Activated CD8-positive, alpha-beta T cell treated with anti-CD3 and anti-CD28 coated beads for 36 hours (primary cell): ENCODE results near the gene NFATC2. TPM values are rescaled to one million over a fixed set of nuclear protein-coding genes. Genes with fewer than 3 reads are reported as not detected.
"Not testable (repeated sequence)": the region's sequence is repeated elsewhere in the genome, so short reads cannot be mapped to it uniquely, and the experiment has no call there.

Experiments used
- ATAC-seq: fragments of 200-7000 bp; cut with Tn5 transposase; one replicate; pipeline ENCODE4 v1.10.0; 2021; ENCODE audit warnings: mild to moderate bottlenecking, moderate library complexity
- CTCF ChIA-PET: fragments of 350-600 bp; sonication (Branson Sonifier 250); formaldehyde crosslinking; loops from one replicate; lab custom pipeline; 2021; ENCODE audit warnings: antibody characterized with exemption; lab: Charles Lee
- POLR2A ChIA-PET: fragments of 350-600 bp; sonication (Branson Sonifier 250); formaldehyde crosslinking; loops from one replicate; lab custom pipeline; 2021; ENCODE audit warnings: antibody characterized with exemption; lab: Charles Lee
- DNase-seq: peaks from one replicate; pipeline ENCODE4 v3.0.0-alpha.2; 2020
- H3K27ac Mint-ChIP-seq: one replicate; pipeline ENCODE4 v1.8.0; 2021; ENCODE audit warnings: mild to moderate bottlenecking, mixed read lengths
- H3K27me3 Mint-ChIP-seq: one replicate; pipeline ENCODE4 v1.8.0; 2021; ENCODE audit warnings: mixed read lengths
- H3K36me3 Mint-ChIP-seq: one replicate; pipeline ENCODE4 v1.8.0; 2021; ENCODE audit warnings: low read depth, mixed read lengths
- H3K4me1 Mint-ChIP-seq: one replicate; pipeline ENCODE4 v1.8.0; 2021; ENCODE audit warnings: low read depth, mixed read lengths
- H3K4me3 Mint-ChIP-seq: one replicate; pipeline ENCODE4 v1.8.0; 2021; ENCODE audit warnings: mild to moderate bottlenecking, moderate library complexity, mixed read lengths
- H3K9me3 Mint-ChIP-seq: one replicate; pipeline ENCODE4 v1.8.0; 2021; ENCODE audit warnings: mixed read lengths
- CTCF ChIP-seq: fragments of 200-600 bp; IDR thresholded peaks from one replicate; pipeline ENCODE4 v1.8.0; 2022; ENCODE audit warnings: antibody characterized with exemption, mild to moderate bottlenecking
- intact Hi-C: fragments of 100-400 bp; cut with micrococcal nuclease; formaldehyde crosslinking; loops from one replicate; pipeline ENCODE4 v1.10.0; 2022
- total RNA-seq, 2 experiments: library from RNA; stranded (reverse); gene quantifications; one replicate each; pipeline ENCODE4 v1.2.3, GENCODE V29; 2021

NFATC2 gene
- total RNA-seq, 2 experiments from 2014 or later: 38.3 to 40.9 TPM

DNA sequence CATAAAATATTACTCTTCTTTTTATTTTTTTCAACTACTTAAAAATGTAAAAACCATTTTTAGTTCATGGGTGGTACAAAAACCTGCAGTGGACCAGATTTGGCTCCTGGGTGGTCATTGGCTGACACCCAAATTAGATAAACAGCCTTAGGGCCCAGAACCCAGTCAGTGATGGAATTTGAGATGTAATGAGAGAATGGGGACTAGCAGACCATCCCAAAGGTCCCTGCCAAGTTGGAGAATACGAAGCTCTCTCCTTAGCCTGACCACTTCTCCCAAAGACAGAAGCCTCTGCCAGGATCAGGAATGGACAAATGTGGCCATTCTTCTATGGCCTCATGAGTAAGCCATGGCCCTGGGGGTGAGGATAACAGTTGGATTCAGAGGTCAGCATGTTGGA, 194.7 kb downstream of the NFATC2 start:
- H3K9me3 Mint-ChIP-seq: peaks cover 2% of the 10 kb centered on the region
- ATAC-seq (no peak), DNase-seq (no peak)
- no peak overlapping the region for H3K27ac Mint-ChIP-seq
- H3K36me3 Mint-ChIP-seq: no peaks in the 10 kb centered on the region
- H3K4me3 Mint-ChIP-seq: no peak overlapping the region
- POLR2A ChIA-PET: no interaction called here
- intact Hi-C loops: no loop called here
- TF ChIP-seq CTCF: no peak
- CTCF ChIA-PET: interaction anchor here (1.3 kb wide), 1 partner anchor 247 kb away, joined by 4 read pairs; no protein-coding TSS in a partner anchor
- peaks cover 1% of the 10 kb centered on the region for H3K27me3 Mint-ChIP-seq
- no peaks in the 10 kb centered on the region for H3K4me1 Mint-ChIP-seq

- no peaks in the 10 kb centered on the region for H3K27me3 Mint-ChIP-seq
- intact Hi-C loops: no loop called here
- ChIA-PET CTCF (interaction anchor here (1.0 to 2.2 kb wide), 2 partner anchors 40 to 359 kb away, joined by 3 to 5 read pairs; no protein-coding TSS in a partner anchor), POLR2A (no interaction called here)
- H3K36me3 Mint-ChIP-seq: no peaks in the 10 kb centered on the region
- H3K4me1 Mint-ChIP-seq: no peaks in the 10 kb centered on the region
- no peak for DNase-seq
- H3K9me3 Mint-ChIP-seq: peaks cover 2% of the 10 kb centered on the region
- H3K4me3 Mint-ChIP-seq: no peak overlapping the region
- no peak for ATAC-seq
- H3K27ac Mint-ChIP-seq: no peak overlapping the region
- no peak for TF ChIP-seq CTCF
These were observed 195.6 kb downstream of the NFATC2 start for GRCh38 chr20:51346686-51347485.

DNA sequence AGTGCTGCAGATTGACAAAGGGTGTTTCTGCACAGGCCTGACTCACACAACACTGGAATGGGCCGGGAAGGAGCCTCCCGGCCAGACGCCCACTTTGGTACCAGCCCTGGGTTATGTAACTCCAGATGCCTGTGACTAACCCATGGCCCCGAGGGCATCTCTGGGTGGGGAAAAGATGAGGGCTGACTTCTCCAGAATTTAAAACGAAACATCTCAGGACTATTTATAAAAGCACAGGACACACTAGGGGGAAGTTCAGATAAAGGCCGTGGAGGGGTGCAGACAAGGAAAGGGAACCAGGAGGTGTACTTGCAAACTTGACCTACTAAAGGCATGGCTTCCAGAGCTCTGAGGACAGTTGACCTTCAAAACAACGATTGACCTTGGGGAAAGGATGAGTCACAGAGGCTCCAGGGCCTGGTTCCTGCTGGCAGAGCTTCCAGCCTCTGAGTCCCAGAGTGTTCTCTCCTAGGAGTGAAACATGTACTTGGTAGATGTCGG, 196.9 kb downstream of the NFATC2 start:
- DNase-seq (no peak), ATAC-seq (no peak)
- peaks cover 2% of the 10 kb centered on the region for H3K9me3 Mint-ChIP-seq
- H3K4me1 Mint-ChIP-seq: no peaks in the 10 kb centered on the region
- peaks cover 2% of the 10 kb centered on the region for H3K27me3 Mint-ChIP-seq
- H3K36me3 Mint-ChIP-seq: no peaks in the 10 kb centered on the region
- TF ChIP-seq CTCF: no peak
- no peak overlapping the region for H3K27ac Mint-ChIP-seq
- POLR2A ChIA-PET: no interaction called here
- H3K4me3 Mint-ChIP-seq: no peak overlapping the region
- intact Hi-C loops: no loop called here
- CTCF ChIA-PET: interaction anchor here (2.2 kb wide), 1 partner anchor 358 kb away, joined by 5 read pairs; no protein-coding TSS in a partner anchor

DNA sequence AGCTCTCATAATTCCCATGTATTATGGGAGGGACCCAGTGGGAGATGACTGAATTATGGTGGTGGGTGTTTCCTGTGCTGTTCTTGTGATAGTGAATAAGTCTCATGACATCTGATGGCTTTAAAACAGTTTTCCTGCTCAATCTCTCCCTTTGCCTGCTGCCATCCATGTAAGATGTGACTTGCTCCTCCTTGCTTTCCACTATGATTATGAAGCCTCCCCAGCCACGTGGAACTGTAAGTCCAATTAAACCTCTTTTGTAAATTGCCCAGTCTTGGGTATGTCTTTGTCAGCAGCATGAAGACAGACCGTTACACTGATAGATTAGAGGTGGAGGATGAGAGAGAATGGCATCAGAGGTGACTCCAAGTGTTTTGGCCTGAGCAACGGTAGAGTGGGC, 198.7 kb downstream of the NFATC2 start:
- POLR2A ChIA-PET, H3K9me3 Mint-ChIP-seq, intact Hi-C loops, H3K36me3 Mint-ChIP-seq, H3K4me3 Mint-ChIP-seq, H3K4me1 Mint-ChIP-seq, H3K27ac Mint-ChIP-seq, H3K27me3 Mint-ChIP-seq, ATAC-seq, DNase-seq: not testable (repeated sequence)
- CTCF ChIA-PET: interaction anchor here (1.9 kb wide), 1 partner anchor 26 kb away, joined by 4 read pairs; no protein-coding TSS in a partner anchor

DNA sequence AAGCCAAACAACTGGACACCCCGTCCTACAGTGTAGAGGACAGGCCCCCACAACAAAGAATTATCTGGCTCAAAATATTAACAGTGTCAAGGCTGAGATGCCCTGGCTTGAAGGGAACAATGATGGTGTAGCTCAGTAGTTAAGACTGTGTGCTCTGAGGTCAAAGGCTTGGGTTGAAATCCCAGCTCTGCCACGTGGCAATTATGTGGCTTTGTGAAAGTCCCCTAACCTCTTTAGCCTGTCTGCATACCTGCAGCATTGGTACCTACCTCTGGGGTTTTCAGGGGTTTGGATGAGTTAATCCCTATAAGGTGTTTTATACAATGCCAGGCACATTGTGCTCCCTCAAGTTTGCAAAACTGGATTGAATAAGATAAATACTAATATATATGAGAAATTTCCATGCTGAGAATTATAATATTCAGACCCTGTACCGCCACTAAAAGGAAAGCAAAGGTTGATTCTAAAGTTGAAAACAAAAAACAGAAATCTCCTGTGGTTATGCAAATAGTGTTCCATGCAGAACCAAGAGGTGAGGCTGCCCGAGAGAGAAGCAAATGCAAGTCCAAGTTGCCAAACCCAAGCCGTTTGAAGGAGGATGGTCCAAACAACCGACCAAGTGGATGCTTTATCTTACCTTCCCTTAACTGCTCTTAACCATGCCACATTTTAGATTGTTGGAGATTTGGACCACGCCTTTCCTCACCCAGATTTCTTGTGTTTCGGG, 199.8 kb downstream of the NFATC2 start:
- CTCF ChIA-PET: no interaction called here
- Mint-ChIP-seq H3K4me3 (no peak overlapping the region), H3K27ac (no peak overlapping the region), H3K4me1 (no peaks in the 10 kb centered on the region), H3K36me3 (no peaks in the 10 kb centered on the region), H3K9me3 (peaks cover 2% of the 10 kb centered on the region), H3K27me3 (peaks cover 2% of the 10 kb centered on the region)
- no peak for TF ChIP-seq CTCF
- POLR2A ChIA-PET: no interaction called here
- DNase-seq (no peak), ATAC-seq (no peak)
- intact Hi-C loops: no loop called here
